NCI-H82 (cell line): ENCODE data around the gene IL17RE.
"Not testable (repeated sequence)": the region's sequence is repeated elsewhere in the genome, so short reads cannot be mapped to it uniquely, and the experiment has no call there.

Experiments
- DNase-seq: peaks from one replicate; lab custom pipeline; 2025; lab: John Stamatoyannopoulos, UW

Gene IL17RE

DNA sequence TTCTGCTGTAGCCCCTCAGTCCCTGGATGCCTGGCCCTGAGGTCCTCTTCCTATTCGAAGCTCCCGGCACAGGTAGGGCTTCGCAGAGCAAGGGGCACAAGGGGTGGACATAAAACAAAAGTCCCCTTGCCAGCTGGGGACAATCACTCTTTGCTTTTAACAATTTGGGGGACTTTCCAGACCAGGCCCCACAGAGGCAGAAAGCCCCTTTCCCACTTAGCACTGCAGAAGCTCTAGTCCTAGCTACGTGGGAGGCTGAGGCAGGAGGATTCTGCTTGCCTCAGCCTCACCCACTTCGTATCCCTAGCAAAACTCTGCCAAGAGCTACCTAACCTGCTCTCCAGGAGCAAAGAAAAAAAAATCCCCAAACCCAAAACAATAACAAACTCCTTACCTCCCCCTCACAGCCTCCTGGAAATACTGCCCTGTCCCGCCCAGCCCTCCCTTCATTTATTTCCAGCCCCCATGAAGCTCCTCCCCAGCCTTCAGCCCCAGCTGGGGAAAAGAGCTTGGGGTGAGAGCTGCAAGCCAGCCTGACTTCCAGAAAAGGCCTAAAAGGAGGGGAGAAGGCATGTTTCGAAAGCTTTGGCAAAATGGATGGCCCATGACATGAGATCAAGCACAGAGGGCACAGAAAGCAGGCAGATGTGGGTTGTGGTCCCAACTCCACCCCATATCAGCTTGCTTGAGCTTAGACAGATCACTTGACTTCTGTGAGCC lies 22.7 kb upstream of the IL17RE start, which contains the start of gene CIDEC:
CIDEC (minus strand) TSS at position 424 of the 720 bp plus-strand sequence. CDS start 1,767 bp downstream, outside the sequence.
- DNase-seq: peak; percentile 20

DNA sequence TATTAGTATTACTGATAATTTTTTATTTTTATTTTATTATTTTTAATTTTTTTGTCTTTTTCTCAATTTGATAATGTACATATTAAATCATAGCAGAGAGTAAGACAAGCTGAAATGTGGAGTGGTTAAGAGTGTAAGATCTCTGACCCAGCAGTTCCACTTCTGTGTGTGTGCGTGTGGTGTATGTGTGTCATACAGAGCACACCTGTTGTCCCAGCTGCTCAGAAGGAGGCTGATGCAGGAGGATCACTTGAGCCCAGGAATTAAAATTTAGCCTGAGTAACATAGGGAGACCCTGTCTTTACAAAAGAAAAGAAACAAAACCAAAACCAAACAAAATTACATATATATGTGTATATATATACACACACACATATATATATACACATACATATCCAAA lies 21.2 kb upstream of the IL17RE start:
- DNase-seq: peak; percentile 34

DNA sequence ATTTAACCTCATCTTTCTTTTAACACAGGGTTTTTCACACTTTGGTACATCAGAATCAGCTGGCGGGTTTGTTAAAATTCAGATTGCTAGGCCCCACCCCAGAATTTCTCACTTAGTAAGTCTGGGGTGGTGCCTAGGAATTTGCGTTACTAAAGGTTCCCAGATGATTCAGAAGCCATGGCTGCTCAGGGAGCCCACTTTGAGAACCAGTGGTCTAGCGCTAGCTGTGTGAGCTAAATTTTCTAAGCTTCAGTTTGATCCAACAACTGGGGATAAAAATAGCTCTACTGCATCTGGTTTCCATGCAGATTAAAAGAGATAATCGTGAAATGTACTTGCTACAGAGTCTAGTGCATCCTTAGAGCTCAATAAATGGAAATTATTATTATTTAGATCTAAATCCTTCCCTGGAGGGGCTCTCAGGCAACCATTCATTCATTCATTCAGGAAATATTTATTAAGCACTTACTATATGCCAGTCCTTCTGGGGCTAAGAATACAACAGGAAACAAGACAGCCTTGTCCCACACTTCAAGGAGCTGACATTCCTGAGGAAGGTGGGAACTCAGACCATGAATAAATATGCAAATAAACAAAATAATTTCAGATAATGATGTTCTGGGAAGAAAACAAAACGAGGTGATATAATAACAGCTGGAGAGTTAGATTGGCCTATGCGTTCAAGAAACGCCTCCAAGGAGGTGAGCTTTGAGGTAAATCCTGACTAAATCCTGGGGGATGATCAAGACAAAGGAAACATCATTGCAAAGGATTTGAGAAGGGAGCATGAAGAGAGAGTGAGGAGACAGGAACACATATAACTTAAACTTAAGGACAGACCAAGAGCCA lies 18.7 kb upstream of the IL17RE start:
- no peak for DNase-seq

DNA sequence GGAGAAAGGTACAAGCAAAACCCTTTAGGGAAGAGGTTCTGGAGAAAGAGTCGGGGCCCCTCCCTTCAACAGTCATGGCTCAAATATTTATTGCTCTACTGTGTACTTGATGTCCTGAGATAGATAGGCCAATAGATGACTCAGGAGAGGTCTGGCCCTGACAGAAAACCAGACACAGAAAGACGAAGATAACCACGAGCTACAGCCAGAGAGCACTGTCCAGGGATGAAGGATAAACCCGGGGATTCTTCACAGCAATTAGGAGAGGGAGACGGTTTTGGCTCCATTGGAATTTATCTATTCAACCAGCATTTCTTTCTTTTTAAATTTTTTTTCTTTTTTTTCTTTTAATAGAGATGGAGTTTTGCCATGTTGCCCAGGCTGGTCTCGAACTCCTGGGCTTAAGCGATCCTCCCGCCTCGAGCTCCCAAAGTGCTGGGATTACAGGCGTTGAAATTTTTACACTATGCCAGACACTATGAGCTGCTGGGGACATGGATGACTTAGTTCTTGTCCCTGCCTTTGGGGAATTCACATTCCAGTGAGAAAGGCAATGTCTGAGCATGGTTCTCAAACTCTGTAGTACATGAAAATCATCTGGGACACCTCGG lies 18.0 kb upstream of the IL17RE start:
- no peak for DNase-seq

DNA sequence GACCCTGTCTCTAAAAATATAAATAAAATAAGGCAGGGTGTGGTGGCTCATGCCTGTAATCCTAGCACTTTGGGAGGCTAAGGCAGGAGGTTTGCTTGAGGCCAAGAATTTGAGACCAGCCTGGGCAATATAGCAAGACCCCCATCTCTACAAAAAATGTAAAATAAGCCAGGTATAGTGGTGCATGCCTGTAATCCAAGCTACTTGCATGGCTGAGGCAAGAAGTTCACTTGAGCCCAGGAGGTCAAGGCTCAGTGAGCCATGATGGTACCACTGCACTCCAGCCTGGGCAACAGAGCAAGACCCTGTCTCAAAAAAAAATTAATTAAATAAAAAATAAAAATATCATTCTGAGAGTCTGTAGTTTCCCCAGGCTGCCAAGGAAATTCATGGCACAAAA lies 16.3 kb upstream of the IL17RE start:
- DNase-seq: no peak

DNA sequence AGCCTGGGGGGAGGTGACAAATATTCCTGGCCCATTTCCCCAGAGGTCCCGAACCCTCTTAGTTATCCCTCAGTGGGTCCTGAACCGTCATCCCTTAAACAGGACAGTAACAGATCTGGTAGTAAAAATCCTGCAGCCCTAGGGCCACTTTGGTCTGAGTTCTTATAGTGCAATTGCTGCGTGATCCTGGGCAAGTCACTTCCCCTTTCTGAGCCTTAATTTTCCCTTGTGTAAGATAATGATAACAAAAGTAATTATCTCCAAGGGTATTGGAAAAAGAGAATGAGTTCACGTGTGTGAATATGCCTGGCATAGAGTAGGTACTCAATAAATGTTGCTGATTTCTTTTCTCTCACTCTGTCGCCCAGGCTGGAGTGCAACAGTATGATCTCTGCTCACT lies 15.2 kb upstream of the IL17RE start:
- no peak for DNase-seq

DNA sequence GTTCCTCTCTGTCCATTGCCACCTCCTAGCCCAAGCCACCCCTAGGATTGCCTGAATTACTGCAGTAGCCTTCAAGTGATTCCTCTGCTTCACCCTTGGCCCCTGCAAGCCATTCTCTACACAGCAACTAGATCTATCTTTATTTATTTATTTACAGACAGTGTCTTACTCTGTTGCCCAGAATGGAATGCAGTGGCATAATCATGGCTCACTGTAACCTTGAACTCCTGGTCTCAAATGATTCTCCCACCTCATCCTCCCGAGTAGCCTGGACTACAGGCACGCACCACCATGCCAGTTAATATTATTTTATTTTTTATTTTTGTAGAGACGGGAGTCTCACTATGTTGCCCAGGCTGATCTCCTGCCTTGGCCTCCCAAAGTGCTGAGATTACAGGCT lies 14.1 kb upstream of the IL17RE start:
- no peak for DNase-seq

DNA sequence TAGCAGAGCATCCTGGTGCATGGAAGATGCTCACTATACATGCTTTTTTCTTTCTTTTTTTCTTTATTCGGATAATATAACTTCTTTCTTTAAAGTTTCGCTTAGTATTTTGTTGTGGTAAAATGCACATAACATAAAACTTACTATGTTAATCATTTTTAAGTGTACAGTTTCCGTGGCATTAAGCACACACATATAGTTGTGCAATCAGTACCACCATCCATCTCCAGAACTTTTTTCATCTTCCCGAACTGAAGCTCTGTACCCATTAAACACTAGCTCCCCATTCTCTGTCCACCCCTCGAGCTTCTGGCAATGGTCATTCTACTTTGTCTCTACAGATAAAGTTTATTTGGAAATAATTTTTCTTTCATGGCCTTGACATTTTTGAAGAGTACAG lies 13.2 kb upstream of the IL17RE start:
- no peak for DNase-seq

GRCh38 chr3:9890249-9891071 lies 12.2 kb upstream of the IL17RE start, which contains the start of gene JAGN1:
TSS of gene JAGN1 (plus strand) at chr3:9890610. CDS start at chr3:9890723, 113 bp downstream.
- DNase-seq: peak; percentile 94

DNA sequence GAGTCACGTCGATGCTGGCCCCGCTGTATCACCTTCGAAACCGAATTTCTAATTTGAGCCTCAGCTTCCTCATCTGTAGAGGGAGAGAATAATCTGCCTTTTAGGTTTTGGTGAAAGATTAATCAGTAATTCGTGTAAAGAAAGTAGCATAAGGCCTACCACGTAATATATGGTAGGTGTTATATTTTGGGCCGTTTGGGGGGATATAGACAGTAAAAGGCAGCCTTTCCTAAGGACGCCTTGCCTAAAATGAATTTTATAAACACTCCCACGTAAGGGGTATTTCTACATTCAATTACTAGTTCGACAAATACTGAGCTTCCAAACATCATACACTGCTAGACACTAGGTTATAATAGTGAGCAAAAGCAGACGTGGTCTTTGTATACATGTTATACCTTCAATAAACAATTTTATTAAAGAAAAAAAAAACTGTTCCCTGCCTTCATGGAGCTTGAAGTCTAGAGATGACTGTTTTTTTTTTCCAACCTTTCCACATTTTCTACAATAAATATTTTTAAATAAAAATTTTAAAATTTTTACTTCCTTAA lies 11.5 kb upstream of the IL17RE start:
- DNase-seq: no peak

- DNase-seq: no peak
These were observed 8.9 kb upstream of the IL17RE start for GRCh38 chr3:9893739-9894138.

- not testable (repeated sequence) for DNase-seq
These were observed 6.9 kb upstream of the IL17RE start for GRCh38 chr3:9895715-9896114.

DNA sequence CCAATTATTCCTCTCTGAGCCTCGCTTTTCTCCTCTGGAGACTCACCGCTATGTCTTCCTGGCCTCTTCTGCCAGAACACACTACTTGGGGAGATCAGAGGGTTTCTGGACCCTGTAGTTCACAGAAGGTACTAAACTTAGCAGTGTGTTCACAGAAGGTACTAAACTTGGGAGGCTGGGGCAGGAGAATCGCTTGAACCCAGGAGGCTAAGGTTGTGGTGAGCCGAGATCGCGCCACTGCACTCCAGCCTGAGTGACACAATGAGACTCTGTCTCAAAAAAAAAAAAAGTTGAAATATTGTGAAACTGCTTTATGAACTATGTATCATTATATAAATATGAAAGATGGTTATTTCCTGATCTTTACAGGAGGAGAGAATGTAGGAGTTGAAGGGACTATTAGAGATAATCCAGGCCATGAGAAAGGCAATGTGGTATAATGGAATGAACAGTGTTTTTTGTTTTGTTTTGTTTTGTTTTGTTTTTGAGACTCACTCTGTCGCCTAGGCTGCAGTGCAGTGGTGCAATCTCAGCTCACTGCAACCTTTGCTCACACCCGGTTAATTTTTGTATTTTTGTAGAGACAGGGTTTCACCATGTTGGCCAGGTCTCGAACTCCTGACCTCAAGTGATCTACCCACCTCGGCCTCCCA lies 5.8 kb upstream of the IL17RE start:
- DNase-seq: not testable (repeated sequence)

- DNase-seq: peak; percentile 33
These were observed 5.0 kb upstream of the IL17RE start for GRCh38 chr3:9897408-9898372.

- no peak for DNase-seq
These were observed 4.0 kb upstream of the IL17RE start for GRCh38 chr3:9898467-9899241.

DNA sequence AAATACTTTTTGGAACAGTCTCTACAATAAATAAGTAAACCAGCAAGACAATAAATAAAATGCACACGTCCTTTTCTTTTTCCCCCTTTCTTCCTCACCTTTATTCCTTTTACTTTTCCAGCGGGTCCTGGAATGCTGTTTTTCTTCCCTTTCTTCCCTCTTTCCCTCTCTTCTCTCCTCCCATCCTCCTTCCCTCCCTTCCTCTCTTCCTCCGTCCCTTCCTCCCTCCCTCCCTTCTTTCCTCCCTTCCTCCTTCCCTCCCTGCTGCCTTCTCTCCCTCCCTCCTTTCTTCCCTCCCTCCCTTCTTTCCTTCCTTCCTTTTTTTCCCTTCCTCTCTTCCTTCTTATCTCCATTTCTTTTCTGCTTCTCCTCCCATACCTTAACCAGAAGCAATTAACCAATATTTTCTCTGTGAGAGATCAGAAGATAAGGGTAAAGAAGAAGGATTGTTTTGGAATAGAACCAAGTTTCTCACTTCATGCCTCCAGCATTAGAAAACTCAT lies 3.3 kb upstream of the IL17RE start:
- DNase-seq: no peak

DNA sequence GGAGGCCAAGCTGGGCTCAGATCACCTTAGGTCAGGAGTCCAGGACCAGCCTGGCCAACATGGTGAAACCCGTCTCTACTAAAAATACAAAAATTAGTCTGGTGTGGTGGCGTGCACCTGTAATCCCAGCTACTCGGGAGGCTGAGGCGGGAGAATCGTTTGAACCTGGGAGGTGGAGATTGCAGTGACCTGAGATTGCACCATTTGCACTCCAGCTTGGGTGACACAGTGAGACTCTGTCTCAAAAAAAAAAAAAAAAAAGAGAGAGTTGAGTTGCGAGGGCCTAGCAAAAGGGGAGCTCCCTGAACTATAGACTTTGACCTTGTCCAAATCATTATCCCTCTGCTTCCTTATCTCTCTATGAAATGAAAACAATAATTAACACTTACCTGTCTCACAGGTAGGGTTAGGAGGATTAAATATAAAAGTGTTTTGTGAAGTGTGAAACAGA lies 1.7 kb upstream of the IL17RE start:
- DNase-seq: not testable (repeated sequence)

DNA sequence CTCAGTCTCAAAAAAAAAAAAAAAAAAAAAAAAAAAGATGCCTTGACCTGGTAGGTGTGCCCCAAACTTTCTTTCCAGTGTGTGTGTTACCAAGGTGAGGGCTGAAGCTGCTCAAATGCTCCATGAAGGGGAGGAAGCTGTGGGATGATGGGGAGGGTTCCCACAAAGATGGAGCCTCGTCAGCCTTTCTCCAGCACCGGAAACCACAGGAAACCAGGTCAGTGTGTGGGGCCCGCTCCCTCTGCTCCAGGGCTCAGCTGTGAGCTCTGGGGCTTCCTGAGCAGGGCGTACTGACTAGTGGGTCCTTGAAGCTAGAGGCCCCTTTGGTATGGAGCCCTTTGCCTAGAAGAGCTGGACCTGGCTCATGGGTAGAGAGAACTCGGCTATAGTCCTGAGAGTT lies 681 bp upstream of the IL17RE start:
- no peak for DNase-seq

DNA sequence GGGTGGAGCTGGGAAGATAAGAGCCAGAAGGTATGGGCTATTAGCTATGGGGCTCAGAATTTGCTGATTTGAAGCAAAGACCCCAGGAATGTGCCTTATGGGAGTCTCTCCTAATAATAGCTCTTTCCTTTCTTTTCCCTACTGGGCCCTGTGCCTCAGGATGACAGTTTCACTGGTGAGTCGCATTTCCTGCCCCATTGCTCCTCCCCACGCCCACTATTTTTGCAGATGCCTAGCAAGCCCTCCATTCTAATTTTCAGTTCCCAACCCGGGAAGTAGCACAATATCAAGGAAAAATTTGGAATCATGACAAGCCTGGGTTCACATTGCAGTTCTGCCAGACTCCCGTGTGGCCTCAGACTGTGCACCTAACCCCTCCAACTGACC lies 583 bp downstream of the IL17RE start:
- no peak for DNase-seq
